GM18505 (cell line): ENCODE results near the gene FAM180A.
"Not testable (repeated sequence)": the region's sequence is repeated elsewhere in the genome, so short reads cannot be mapped to it uniquely, and the experiment has no call there.

Experiments
- ATAC-seq: cut with Tn5 transposase; IDR thresholded peaks from one replicate; pipeline ENCODE4 v1.9.1; 2021; ENCODE audit not compliant: unreplicated experiment
- POLR2A ChIP-seq: IDR thresholded peaks from 4 replicates; pipeline ENCODE4 v1.6.1; 2011; ENCODE audit warnings: borderline replicate concordance; ENCODE audit not compliant: insufficient read depth, insufficient read length; ENCODE audit errors: extremely low read depth

The FAM180A gene

DNA sequence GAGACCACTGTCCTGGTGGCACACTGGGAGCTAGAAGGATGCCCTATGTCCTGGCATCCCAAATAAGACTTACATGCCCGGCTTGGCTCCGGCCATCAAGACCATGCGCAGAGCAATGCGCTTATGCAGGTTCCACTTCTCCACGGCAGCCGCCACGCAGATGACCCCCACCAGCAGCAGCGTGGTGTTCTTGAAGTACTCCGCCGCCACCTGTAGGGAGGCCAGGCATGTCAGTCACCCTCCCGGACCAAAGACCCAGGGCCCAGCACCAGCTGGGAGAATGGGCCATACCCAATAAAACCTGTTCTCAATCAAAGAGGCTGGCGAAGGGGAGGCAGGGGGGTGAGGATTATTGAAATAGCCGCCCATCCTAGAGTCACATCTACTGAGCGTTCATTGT, 40.6 kb downstream of the FAM180A start:
- no peak for ATAC-seq
- no peak for TF ChIP-seq POLR2A

DNA sequence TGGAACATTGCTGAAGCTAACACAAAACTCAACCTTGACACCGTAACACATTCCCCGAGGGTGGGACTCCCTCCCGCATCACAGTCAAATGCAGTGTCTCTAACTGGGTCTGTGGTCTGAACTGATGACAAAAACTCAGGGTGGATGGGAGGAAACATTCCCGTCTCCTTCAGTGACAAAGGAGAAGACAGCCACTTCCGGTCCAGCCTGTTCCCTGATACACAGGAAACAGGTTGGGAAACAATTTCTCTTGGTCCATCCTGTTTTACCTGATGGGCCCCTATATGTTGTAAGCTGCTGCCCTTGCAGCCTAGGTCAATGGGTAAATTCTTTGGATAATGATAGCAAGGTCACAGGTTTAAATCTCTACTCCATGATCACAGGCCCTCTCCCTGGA, 41.0 kb downstream of the FAM180A start:
- no peak for TF ChIP-seq POLR2A

DNA sequence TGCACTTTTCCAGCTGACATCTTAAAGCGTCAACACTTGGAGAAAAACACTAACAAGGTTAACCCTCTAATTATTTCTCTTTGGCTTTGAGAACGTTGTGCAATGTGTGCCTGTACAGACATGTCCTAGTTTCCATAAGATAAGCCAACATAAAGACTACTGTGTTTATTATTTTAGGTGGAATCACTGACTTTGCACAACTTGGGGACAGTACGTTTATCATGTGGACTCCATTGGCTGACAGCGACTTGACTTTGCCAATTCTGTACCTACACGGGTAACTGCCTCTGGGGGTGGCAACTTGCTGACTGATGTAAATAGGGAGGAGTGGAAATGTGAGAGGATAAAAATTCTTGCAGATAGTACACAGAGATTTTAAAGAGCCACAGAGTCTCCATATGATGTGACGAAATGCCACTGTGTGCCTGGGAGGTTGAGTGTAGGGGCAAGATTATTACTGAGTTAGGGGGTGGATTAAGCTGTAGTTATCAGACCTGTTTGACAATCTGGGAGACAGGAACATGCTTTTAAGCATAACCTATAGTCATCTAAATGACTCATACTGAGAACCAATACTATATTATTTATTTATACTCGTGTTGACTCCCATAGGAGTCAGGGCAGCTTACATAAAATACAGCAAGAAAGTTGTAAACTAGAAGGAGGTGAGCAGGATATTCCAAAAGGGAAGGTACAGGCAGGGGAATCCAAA, 41.6 kb downstream of the FAM180A start:
- TF ChIP-seq POLR2A: no peak
- no peak for ATAC-seq

More for the DNA sequence above, 41.0 kb downstream of the FAM180A start:
- ATAC-seq: no peak

DNA sequence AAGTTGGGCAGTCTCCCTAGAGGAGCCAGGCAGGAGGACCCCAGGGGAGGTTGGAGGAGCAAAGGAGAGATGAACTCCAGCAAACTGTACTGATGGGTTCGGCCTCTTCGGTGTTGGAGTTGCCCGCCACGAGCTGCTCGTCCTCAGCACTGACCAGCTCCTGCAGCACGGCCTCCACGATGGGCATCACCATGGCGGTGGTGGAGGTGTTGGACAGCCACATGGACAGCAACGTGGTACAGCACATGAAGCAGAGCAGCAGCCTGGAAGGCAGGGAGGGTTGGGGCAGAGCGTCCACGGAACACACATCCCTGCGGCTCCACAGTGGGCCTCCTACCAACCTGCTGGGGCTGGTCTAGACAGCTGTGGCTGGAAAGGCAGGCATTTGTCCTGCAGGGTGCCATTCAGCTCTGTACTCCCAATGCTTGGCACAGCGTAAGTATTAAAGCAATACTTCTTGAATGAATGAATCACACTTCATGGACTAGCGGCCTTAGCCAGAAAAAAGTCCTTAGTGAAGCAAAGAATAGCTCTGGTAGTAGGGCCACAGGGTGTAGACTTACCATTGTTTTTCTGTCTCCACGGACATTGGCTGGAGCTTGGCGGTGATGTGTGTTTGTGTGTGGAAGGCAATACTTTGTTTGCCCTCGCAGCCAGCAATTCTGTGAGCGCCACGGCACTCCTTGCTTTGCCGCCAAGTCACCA, 42.4 kb downstream of the FAM180A start:
- no peak for TF ChIP-seq POLR2A
- ATAC-seq: no peak

DNA sequence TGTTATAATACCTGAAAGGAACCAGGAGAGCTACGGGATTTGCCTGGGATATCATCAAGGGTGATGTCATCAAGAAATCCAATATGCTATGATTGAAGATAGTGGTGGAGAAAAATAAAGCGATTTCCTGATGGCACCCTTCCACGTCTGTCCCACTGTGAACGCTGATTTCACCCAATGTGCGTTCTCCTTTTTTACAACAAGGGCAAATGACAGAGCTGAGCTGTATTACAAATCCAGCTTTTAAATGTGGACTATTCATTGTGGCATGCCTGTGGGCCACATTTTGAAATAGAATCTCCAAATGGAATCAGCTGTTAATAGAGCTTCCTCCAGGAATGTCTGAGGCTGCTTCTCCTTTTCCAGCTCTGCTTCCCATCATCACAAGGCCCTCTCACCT, 43.9 kb downstream of the FAM180A start:
- TF ChIP-seq POLR2A: no peak
- ATAC-seq: no peak

DNA sequence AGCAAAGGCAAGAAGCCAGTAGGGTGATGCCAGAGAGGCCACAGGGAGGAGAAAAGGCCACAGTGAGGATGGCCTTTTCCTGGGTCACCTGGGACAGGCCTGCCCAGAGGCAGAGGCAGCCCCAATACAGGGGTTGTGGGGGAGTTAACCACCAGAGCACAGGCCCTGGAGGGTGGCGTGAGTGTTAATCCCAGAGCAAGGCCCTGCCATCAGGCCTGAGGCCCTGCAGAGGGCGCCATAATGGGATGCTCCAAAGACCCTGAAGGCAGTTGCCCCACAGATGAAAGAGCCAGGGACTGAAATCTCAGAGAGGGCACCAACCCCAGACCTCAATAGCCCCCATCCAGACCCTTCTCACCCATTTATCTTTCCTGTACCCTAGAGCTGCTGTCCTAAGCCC, 44.5 kb downstream of the FAM180A start:
- no peak for ATAC-seq
- TF ChIP-seq POLR2A: no peak

DNA sequence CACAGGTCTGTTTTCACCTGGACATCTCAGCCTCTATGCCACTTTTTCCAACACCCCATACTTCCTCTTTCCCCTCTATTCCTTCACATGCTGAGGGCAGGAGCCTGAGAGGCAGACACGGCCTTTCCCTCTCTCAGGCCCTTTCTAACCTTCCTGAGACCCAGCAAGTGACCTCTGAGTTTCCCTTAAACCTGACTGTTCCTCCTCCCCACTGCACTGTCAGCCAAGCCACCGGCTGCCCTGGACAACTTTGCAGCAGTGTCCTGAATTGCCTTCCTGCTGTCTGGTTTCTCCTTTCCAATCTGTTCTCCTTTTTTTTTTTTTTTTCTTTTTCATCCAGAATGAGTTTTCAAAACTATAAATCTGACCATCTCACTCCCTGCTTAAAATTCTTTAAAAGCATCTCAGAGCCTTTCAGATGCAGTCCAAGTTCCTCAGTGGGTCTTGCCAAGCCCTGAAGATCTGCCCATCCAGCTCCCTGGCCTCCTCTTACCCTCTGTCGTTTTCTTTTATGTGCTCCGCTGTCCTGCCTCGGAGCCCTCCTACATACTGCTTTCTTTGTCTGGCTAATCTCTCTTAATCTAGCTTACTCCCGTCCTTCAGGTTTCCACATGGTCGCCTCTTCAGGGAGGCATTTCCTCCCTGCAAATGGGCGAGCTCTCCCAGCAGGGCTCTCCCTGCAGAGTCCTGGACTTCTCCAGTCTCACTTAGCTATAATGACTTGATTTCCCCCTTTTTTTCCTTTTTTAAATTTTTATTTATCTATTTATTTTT, 51.1 kb downstream of the FAM180A start:
- no peak for TF ChIP-seq POLR2A
- no peak for ATAC-seq

DNA sequence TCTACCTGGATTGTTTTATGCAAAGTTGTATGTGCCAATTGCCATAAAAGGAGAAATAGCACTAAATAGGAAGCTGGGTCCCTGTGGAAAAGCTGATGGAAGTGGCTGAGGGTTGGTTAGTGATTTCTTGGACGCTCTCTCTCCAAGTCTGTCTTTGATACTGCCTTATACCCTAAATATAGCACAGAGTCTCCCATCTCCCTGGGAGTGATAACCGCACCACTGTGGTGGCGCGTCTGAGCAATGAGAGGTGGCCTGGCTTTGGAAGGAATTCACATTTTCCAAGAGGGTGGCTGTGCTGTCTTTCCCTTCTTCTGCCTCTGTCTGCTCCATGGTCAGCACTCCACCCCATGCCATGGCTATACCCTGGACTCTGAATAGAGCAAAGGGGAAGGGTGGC, 55.1 kb downstream of the FAM180A start:
- no peak for ATAC-seq
- TF ChIP-seq POLR2A: no peak

DNA sequence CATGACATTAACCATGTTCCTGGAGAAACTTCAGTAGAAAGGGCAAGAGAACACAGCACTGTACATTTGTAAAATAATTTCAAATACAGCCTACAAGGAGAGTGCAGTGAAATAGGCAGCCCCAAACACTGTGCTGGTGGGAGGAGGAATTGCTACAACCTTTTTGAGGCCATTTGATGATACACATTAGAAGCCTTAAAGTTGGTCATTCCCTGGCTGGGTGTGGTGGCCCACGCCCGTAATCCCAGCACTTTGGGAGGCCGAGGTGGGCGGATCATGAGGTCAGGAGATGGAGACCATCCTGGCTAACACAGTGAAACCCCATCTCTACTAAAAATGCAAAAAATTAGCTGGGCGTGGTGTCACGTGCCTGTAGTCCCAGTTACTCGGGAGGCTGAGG, 56.0 kb downstream of the FAM180A start:
- not testable (repeated sequence) for ATAC-seq

DNA sequence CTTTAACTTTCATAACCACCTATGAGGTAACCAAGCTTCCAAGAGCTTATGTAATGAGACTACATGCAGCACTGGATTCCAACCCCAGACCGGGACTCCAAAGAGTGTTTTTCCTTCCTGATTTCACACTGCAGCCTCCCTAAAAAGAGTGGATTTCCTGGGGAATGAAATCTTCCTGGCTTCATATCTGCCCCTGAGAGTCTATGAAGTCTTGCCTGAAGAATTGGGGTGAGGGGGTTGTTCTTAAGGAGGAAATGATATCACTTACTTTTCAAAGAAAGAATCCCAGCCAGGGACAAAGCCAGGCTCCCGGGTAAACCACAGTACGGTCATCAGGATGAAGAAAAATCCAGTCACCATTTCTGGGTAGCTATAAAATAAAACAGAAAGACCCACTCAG, 56.6 kb downstream of the FAM180A start:
- TF ChIP-seq POLR2A: no peak
- ATAC-seq: no peak

DNA sequence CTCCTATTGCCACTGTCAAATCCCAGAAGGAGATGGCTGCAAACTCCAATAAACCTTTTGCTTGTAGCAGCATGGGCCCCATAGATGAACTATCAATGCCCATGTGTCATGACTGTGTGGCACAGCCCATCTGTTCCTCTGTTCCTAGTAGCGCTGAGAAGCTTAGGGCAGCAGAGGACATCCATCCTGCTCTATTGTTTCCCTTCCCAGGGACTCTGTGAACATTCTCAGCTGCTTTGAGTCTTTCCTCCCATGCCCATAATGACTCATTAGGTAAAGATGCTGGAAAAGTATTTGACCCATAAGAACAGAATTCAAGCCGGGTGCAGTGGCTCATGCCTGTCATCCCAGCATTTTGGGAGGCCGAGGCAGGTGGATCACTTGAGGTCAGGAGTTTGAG, 58.0 kb downstream of the FAM180A start:
- no peak for TF ChIP-seq POLR2A
- ATAC-seq: no peak

DNA sequence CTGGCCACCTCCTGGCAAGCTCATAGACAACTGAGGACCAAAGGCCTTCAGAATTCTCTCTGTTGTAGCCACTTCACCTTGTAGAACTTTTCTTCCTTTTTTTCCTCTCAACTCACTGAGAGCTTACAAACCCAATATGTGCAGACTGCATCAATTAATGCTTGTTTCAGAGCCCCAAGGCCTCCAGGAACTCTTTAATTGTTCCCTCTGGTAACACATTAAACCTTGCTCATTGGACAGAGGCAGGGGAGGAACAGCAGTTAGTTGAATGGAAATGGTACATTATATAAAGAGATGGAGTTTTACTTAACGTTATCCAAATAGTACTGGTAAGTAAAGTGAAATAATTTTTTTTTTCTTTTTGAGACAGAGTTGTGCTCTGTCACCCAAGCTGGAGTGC, 61.1 kb downstream of the FAM180A start:
- no peak for ATAC-seq
- no peak for TF ChIP-seq POLR2A

DNA sequence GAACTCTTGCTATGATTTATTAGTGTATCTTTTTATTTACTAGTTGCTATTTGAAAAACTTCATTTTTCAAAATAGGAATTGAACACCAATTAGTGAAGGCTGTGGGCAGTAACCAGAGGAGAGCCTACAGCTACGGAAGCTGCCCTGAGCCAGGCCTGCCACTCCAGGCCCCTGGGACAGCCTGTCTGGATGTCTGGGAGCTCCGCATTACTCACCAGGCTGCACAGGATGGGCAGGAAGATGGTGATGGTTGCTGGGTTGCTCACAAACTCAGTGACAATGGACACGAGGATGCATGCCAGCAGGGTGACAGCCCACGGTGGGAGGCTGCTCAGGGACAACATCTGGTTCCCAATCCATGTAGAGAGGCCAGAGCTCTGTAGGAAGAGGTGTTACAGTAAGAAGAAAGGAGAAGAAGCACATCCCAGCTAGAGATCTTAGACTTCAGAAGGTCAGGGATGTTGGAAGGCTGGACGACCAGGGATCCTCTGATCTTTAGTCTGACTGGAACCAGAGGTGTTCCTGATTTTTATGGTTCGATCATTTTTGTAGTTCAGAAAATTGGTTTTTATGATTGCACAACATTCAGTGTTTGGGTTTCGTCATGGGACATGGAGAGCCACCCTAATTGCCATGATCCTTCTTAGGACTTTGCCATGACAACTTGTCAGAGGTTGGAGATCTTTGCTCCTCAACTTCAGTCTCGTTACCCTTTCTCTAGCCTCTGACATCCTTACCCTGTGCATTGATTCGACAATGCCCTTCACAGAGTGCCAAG, 63.1 kb downstream of the FAM180A start:
- ATAC-seq: no peak
- TF ChIP-seq POLR2A: no peak
